A673 (cell line): Measurements from ENCODE around the gene ANKRD11.
"Not testable (repeated sequence)": the region's sequence is repeated elsewhere in the genome, so short reads cannot be mapped to it uniquely, and the experiment has no call there.

Experiments used
- EZH2 ChIP-seq: fragments of 200-600 bp; sonication (generic); IDR thresholded peaks from 2 replicates; pipeline ENCODE4 v1.6.1; 2017; ENCODE audit warnings: borderline replicate concordance, low read depth, mild to moderate bottlenecking, mixed read lengths, antibody characterized with exemption, low read length; ENCODE audit not compliant: poor library complexity, severe bottlenecking
- TF ChIP-seq, protein P1 (sequence below): fragments of 300-800, 200-600 bp; sonication (generic); conservative IDR thresholded peaks from 2 replicates; pipeline ENCODE4 v1.5.1; 2017; ENCODE audit warnings: low read depth, mild to moderate bottlenecking, antibody characterized with exemption, low read length, moderate library complexity, mixed read lengths

DNA sequence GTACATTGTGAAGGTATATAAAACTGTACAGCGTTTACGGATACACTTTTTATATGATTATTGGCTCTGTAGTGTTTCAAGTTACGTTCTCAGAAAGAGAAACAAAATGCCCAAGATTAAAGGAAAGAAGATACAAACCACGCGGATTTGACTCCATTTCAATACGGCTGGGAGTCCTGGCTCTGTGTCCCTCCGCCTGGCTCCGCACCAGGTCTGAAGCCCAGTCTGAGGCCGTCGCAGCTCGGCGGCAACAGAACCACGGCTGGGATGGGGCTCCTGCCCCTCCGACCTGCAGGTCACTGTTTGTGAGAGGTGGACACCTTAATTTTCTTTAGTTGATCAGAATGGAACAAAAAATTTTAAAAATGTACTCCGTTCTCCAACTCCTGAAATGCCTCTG is 222.6 kb downstream of the ANKRD11 start:
- TF ChIP-seq, protein P1, sequence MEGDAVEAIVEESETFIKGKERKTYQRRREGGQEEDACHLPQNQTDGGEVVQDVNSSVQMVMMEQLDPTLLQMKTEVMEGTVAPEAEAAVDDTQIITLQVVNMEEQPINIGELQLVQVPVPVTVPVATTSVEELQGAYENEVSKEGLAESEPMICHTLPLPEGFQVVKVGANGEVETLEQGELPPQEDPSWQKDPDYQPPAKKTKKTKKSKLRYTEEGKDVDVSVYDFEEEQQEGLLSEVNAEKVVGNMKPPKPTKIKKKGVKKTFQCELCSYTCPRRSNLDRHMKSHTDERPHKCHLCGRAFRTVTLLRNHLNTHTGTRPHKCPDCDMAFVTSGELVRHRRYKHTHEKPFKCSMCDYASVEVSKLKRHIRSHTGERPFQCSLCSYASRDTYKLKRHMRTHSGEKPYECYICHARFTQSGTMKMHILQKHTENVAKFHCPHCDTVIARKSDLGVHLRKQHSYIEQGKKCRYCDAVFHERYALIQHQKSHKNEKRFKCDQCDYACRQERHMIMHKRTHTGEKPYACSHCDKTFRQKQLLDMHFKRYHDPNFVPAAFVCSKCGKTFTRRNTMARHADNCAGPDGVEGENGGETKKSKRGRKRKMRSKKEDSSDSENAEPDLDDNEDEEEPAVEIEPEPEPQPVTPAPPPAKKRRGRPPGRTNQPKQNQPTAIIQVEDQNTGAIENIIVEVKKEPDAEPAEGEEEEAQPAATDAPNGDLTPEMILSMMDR, result not testable (repeated sequence)
- TF ChIP-seq EZH2, result not testable (repeated sequence)
